ENCODE results near the gene IL12RB2. TPM values are rescaled to one million over a fixed set of nuclear protein-coding genes. Genes with fewer than 3 reads are reported as not detected.
"Not testable (repeated sequence)": the region's sequence is repeated elsewhere in the genome, so short reads cannot be mapped to it uniquely, and the experiment has no call there.

IL12RB2 gene
- total RNA-seq, 1 experiment from 2014 or later, result not detected

DNA sequence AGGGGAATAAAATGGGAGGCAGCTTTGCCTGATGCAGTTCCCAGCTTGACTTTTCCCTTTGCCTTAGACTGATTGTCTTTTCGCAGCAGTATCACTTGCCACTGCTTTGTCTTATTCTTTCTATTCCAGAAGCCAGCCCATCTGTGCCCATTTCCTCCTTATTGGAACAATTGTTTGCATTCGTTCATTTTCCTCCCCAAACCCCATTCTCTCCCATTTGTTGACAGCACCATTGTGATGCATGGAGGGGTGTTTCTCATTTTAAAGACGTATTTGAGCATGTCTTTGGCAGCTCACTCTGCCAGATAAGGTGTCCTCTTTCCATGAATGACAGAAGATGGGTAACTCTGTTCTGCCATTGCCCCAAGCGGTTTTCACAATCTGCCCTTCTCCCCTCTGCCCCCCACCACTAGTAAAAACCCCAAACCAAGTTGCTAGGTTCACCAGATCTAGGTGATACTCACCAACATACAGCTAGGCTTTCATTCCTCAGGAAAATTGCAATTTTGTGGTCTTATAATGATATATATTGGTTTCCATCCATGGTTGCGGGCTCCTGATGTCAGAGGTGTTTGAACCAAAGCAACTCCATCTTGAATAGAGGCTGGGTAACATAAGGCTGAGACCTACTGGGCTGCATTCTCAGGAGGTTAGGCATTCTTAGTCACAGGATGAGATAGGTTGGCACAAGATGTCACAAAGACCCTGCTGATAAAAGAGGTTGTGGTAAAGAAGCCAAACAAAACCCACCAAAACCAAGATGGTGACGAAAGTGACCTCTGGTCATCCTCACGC lies 91.7 kb downstream of the IL12RB2 start:
- DNase-seq (ENCODE audit: low spot score), result no peak

DNA sequence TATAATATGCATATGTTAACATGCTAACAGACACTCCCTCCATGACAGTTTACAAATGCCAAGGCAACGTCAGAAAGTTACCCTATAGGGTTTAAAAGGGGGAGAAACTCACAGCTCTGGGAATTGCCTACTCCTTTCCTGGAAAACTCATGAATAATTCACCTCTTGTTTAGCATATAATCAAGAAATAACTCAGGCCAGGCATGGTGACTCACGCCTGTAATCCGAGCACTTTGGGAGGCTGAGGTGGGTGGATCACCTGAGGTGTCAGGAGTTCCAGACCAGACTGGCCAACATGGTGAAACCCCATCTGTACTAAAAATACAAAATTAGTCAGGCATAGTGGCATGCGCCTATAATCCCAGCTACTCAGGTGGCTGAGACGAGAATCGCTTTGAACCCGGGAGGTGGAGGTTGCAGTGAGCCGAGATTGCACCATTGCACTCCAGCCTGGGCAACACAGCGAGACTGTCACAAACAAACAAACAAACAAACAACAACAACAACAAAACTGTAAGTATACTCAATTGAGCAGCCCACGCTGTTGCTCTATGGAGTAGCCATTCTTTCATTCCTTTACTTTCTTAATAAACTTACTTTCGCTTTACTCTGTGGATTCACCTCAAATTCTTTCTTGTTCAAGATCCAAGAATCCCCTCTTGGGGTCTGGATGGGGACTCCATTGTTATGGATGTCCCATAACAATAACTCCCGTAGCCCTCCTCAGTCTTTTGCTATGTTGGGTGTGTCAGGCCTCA lies 92.5 kb downstream of the IL12RB2 start:
- DNase-seq (ENCODE audit: low spot score), result peak; percentile 65

DNA sequence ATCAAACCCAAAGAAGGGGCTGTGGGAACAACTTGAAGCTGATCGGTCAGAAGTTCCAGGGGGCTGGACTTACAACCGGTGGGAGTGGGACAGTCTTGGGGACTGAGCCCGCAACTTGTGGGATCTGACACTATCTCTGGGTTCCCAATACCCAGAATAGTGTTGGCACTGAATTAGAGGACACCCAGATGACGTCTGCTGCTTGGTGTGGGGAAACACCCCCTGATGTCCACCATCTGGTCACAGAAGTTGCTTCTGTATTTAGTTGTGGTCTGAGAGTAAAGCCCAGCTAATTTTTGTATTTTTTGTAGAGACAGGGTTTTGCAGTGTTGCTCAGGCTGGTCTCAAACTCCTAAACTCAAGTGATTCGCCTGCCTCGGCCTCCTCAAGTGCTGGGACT lies 93.8 kb downstream of the IL12RB2 start:
- DNase-seq (ENCODE audit: low spot score), result no peak

DNA sequence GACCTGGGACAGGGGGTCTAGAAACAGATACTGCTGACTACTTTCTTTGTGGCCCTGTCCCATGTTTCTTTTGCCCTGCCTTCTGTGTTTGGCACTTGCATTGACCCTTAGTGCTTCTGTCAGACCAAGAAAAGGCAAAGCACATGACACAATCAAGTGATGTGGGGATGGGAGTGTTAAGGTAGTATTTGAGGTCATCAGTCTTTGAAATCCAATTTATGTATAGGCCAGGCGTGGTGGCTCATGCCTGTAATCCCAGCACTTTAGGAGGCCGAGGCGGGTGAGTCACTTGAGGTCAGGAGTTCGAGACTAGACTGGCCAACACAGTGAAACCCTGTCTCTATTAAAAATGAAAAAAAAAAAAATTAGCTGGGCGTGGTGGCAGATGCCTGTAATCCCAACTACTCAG lies 96.5 kb downstream of the IL12RB2 start:
- DNase-seq (ENCODE audit: low spot score), result no peak

DNA sequence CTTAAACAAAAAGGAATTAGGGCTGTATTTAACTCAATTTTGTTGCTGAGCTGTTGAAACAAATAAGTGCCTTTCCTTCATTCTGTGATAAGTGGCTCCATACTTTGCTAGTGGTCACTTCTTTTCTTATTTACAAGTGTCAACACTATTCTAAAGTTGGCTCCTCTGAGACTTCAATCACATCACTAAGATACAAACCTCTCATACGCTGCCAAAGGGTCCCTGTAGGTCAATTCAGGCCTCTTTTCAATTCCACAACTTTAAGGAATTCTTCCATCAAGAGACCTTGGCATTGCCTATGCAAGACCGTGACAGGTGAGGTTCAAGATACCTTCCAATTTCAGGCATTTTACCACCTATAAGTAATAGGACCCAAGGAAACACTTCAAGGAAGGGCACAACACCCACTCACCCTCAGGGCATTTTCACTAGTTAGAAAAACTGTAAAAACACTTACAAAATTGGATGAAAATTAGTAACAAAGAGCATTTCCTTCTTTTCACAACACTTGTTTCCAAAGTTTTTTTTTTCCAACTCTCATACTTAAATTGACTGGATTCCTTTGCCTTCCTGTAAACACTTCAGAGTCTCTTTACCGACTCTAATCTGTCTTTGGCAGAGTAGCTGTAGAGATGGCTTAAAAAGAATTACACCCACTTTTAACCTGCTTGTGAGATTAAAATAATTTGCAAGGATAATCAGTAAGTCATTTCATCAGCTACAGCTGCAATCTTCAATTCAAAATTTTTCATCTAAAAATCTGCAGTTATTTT lies 98.0 kb downstream of the IL12RB2 start:
- no peak for DNase-seq (ENCODE audit: low spot score)

DNA sequence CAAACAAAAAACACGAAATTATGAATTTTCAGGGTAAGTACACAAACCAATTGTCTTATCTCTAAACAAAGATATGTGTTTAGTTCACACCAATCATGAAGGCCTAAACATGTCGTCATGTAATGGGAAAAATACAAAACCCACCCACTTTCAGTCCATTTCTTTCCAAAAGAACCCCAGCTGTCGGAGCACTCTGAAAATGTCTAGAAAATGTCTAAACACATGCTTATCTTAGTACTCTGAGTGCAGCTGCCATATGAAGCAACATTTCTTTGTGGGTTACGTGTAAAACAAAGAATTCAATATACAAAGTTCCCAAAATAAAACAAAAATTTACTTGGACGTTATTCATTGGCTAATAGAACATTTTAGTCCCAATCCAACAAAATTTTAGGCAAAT lies 99.8 kb downstream of the IL12RB2 start:
- no peak for DNase-seq (ENCODE audit: low spot score)

DNA sequence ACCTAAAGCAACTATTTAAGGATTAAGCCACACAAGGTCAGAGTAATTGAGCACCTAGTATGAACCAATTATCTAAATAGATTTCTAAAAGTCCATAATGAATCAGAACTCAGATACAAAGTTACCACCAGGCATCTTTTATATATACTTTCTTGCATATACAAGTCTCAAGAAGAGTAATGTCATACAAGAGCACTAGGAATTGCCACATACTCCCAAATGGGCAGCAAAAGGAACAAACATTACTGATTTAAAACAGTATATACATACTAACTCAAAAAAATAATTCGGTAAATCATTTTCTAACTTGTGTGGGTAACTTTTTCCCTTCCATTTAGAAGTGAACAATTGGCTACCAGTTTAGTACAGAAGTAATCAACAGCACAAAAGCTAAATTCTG lies 100.5 kb downstream of the IL12RB2 start:
- DNase-seq (ENCODE audit: low spot score), result no peak

DNA sequence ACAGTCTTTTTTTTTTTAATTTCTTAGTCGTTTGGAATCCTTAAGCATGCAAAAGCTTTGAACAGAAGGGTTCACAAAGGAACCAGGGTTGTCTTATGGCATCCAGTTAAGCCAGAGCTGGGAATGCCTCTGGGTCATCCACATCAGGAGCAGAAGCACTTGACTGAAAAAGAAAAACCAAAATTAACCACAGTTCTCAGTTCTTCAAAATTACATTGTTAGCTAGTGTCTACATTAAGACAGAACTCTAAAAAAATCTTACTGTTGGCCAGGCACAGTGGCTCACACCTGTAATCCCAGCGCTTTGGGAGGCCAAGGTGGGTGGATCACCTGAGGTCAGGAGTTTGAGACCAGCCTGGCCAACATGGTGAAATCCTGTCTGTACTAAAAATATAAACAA lies 105.4 kb downstream of the IL12RB2 start:
- DNase-seq (ENCODE audit: low spot score), result not testable (repeated sequence)

DNA sequence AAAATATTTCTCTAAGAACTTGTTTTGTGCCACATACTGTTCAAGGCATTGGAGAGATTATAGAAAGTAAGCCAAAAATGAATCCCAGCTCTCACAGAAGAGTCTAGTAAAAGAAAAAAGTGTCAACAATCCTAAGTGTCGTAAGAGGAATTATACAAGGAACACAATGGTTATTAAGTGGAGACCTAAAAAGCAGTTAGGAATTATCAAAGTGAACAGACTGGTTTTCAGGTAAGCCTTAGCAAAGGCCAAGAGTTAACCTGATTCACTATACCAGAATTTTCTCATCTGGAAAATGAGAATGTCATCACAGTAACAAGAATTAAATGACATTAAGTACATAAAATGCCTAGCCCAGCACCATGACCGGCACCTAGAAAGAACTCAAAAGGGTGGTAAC lies 106.9 kb downstream of the IL12RB2 start:
- no peak for DNase-seq (ENCODE audit: low spot score)

DNA sequence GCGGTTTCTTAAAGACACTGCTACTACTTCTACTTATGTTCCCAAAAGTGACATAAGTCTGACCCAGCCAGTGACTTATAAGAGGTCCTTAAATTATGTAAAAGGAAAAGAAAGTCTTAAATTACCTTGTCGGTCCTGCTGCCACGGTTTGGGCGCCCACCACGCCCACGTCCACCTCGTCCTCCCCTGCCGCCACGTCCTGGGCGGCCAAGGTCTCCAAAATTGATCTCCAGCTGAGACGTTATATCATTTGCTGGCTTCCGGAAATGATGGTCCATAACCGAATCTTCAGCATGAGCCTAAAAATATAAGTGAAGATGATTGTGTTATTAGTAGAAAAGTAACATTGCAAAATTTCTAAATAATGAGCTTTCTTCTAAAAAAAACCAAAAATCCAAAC lies 107.4 kb downstream of the IL12RB2 start:
- no peak for DNase-seq (ENCODE audit: low spot score)

DNA sequence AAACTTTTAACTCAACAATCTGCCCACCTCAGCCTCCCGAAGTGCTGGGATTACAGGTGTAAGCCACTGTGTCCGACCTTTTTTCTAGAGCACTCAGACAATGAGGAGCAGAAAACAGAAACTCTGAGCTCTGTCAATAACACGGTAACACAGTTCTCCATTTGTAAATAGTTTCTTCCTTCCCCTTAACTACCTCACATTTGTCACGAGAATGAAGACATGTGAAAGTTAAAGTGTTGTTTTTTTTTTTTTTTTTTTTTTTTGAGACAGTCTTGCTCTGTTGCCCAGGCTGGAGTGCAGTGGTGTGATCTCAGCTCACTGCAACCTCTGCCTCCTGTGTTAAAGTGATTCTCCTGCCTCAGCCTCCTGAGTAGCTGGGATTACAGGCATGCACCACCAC lies 110.1 kb downstream of the IL12RB2 start:
- DNase-seq (ENCODE audit: low spot score), result not testable (repeated sequence)

DNA sequence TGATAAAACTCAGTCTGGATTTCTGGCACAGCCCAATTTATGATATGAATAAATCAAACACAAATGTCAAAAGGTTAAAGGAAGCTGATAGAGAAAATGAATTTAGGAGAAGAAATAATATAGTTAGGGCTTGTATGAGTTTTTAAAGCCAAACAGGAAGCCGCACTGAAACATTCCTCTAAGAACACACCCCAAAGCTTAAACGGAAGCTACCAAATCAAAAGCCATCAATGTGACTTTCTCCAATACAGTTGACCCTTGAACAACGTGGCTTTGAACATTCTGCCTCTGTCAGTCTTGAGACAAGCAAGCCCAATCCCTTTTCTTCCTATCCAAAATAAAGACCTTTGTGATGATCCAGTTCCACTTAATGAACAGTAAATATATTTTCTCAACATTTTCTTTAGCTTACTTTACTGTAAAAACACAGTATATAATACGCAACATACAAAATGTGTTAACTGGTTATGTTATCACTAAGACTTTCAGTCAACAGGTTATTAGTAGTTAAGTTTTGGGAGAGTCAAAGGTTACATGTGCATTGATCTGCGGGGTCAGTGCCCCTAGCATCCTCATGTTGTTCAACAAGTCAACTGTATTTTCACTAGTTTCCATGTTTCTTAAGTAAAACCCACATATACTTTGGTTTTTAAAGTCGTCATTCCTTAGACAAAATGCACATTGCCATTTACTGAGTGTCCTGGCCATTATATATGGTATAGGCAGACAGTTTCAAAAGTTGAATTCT lies 111.3 kb downstream of the IL12RB2 start:
- no peak for DNase-seq (ENCODE audit: low spot score)

DNA sequence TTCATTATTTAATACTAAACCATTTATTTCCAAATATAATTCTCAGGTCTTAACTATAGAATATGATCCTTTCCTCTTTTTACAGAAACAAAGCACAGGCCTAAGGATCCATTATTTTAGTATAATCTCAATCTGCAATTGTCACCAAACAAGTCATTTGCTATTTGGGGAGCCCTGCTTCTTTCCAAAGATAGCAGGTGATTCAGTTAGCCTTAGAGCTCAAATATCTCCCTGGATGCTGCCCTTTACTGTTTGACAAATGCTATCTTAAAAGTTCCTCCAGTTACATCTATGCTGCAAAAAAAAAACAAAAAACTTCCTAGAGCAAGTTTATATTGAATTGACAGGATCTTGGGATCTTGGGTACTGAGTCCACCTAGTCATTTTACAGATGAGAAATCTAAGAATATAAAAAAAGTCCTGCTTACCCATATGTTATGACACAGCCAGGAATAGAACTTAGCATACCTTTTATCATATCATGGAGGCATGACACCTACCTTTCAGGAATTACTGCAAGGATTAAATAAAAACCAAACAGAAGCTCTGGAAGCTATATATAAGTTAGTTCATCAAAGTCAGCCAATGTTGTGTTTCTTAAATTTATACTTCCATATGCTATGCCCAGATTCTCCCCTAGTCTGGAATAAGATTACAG lies 113.3 kb downstream of the IL12RB2 start:
- DNase-seq (ENCODE audit: low spot score), result no peak

DNA sequence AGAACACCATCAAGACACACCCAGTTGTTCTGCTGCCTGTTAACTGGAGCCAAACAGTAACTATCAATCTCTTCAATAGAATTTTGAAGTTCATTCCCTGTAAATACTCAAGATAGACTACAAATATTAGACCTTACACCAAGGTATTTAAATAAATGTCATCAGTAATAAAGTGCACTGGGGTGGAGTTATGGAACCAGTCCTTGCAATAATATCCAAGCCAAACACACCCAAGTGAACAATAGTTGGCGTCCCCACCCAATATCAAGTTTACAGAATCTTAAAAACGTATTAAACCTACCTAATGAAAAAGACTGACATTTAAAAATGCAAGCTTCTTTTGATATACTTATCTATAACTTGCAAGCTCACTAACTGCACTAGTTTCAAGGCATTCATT lies 119.8 kb downstream of the IL12RB2 start:
- DNase-seq (ENCODE audit: low spot score), result no peak

DNA sequence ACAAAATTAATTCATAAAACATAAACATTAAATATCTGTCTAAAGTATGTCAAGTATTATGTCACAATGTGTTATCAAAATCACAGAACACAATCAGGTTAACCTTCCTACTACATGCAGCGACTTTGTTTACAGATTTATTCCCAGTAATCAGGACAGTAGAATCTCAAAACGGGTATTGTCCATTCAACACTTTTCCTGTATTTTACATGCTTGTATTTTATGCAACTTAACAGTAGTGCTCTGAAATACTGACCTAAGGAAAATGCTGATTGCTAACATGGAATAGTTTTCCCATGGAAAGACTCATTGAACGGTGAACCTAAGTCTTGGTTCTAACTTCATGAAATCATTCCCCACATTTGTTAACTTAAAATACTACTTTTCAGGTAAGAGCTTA lies 120.3 kb downstream of the IL12RB2 start:
- no peak for DNase-seq (ENCODE audit: low spot score)

DNA sequence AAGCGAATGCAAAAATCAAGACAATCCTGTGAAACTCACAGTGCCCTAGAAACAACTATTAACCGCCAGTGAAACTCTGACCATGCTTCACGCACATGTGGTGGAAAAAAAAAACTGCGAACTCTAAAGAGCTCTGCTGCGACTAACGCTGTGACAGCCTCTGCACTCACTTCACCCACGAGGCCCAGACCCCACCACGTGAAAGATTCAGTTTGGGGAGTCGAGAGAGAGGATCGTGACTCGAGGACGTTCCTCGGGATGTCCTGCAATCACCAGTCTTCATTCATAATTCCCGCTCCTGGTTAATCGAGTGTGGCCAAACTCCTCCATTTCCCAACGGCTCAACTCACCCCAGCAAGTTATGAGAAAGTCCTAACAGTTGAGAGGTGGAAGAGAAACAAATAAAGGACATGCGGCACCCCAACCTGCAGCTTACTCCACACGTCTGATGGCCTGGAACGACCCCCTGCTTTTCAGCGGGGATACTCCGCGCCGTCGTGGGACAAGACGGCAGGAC lies 121.4 kb downstream of the IL12RB2 start:
- peak; percentile 18 for DNase-seq (ENCODE audit: low spot score)

DNA sequence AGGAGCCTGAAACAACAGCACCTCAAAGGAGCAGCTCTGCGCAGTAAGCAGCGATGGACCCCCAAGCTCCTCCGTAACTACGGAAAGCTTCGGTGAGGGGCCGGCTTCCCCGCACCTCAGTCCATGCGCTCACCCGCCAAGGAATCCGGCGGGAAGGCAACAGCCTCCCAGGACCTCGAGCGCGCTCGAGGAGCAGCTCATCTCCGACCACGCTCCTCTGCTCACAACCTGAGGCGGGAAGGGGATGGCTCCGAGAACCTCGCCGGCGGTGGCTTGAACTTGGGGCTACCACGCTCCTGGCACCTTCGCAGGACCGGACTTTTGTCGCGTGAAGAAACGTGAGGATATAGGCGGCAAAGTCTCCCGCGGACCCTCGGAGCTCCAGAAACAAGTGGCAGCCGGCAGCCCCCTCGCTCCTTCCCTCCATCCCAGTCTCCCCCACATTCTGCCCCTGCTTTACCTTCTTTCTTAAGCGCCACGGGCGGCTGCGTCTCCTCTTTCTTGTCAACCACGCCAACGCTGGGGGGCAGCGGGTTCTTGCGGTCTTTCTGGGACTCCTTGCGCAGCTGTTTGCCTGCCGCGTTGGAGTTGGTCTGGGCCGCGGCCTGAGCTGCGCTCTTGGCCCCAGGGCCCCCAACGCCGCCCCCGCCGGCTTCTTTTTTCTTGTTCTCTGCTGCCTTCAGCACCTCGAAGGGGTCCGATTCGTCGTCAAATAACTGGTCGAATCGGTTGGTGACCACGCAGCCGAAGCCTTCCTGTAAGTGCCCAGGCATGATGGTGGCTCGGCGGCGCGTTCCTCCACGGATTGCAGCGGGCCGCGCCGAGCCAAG lies 122.1 kb downstream of the IL12RB2 start:
- DNase-seq (ENCODE audit: low spot score), result no peak

DNA sequence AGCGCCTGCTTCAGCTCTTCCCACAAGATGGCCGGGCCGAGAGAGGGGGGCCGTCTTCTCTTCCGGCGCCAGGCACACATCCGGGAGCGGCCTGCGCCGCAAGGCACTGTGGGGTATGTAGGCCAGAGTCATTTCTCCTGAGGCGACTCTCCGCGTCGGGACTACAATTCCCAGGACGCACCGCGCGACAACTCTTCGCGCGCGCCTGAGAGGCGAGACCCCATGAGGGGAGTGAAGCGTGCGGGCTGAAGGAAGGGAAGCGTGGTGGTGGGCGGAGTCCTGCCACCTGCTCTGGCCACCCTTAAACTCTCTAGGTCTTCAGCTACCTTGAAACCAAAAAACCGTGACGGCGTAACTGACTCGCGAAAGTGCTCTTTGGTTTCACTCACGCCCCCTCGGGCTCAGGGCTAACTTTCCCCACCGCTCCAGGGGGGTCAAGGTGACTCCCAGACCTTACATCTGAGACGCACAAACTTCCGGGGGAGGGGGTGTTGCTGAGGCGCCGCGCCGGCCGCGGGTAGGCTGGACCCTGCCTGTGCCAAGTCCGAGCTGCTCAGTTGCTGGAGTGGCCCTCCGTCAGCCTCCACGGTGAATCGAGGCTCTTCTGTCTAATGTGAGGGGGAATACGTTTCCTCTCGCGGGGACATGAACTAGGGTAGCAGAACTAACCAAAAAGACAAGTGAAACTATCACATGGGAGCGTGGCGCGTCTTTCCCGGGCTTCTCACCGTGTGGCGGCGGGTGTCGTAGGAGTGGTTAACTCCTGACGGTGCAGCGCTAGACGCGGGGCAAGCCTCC lies 122.9 kb downstream of the IL12RB2 start, which contains the start of gene SERBP1:
Gene SERBP1, minus strand, starts transcription at position 45 of the 798 bp plus-strand sequence. CDS start 102 bp downstream, outside the sequence.
- DNase-seq (ENCODE audit: low spot score), result peak; percentile 99

DNA sequence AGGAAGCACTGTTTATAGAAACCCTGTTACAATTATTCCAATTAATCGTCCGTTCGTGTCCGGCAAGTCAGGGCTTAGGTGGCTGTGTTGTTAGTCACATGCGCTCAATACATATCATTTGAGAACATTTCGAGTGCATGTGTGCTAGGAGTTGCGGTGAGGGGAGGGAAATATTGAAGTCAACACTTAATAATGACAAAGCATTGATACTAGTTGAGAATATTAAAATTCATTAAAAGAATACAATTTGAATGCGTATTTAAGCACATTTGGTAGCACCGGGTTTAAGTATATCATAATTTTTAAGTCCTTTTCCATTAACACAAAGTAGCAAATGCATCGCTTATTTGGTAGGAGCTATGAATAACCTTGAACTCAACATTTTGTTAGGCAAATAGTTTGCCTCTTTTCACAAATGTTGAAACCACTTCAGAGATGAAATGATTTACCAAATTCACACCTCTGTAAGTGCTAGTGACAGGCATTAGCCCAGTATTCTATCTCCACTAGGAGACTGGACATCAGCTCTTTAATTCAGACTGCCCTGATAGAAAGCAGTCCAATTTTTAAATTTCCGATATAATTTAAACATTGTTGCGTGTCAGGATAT lies 123.6 kb downstream of the IL12RB2 start:
- no peak for DNase-seq (ENCODE audit: low spot score)

Data from H4 (cell line).